Measurements from ENCODE around the gene SERPINE2. TPM values are rescaled to one million over a fixed set of nuclear protein-coding genes. Genes with fewer than 3 reads are reported as not detected.

SERPINE2 gene
- total RNA-seq, 1 experiment from 2014 or later: 93.3 TPM

DNA sequence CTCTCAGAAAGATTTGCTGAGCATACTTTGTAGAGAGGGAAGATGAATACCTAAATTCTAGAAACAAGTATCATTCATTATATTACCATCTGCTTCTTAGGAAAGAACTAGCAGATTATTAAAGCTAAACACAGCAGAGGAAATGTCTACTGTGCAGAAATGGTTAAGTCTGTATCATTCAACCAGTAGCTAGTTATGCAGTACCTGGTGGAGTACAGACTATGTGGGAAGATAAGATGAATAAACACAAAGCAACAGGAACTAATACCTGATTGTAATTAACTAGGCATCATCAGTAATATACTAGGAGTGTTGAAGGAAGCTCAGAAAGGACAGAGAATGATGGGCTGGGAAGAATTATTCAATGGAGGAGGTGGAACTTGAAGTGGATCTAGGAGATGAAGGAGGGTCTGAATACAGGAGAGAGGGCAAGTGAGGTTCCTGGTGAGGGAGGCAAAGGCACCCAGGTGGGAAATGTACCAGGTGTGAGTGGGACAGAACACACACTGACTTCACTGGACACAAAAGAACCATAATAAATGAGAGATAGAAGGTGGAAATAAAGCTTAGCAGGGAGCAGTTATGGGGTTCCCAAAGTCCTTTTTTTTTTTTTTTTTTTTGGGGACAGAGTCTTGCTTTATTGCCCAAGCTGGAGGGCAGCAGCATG, 103.5 kb downstream of the SERPINE2 start:
- Histone ChIP-seq H3K9me3 (ENCODE audit: control insufficient read depth in 1 of 2, insufficient read depth in 1 of 2, low read depth in 1 of 2, low read length in 2 of 2) (no peaks in the 10 kb centered on the region), H2AFZ (ENCODE audit: low read depth, low read length, poor library complexity, severe bottlenecking) (no peak overlapping the region), H3K4me1 (ENCODE audit: control insufficient read depth in 1 of 2, insufficient read depth in 2 of 2, low read length in 2 of 2) (peaks cover 21 to 51% of the 10 kb centered on the region in 2 experiments), H3K9ac (ENCODE audit: low read length) (no peak overlapping the region), H4K20me1 (ENCODE audit: insufficient read depth) (no peaks in the 10 kb centered on the region; the same call in 1 of the 2 replicates), H3K4me3 (replicated peaks in 1 of 2; ENCODE audit: low read depth in 1 of 2, low read length in 2 of 2) (no peak overlapping the region), H3K4me2 (ENCODE audit: low read length) (peak overlapping the region; percentile 64), H3K9me2 (ENCODE audit: insufficient read depth) (no peaks in the 10 kb centered on the region), H3K27me3 (ENCODE audit: insufficient read depth, low read length) (no peaks in the 10 kb centered on the region), H3K27ac (ENCODE audit: low read depth, low read length) (no peak overlapping the region), H3K79me2 (ENCODE audit: insufficient read depth, low read length) (peaks cover 90% of the 10 kb centered on the region), H3K36me3 (ENCODE audit: control insufficient read depth in 1 of 2, insufficient read depth in 2 of 2, low read length in 2 of 2) (no peaks in the 10 kb centered on the region)
- TF ChIP-seq TCF7L2 (IDR thresholded peaks at IDR 0.05; ENCODE audit: borderline replicate concordance, extremely low read depth, insufficient read depth, insufficient read length) (no peak), ZNF274 (IDR thresholded peaks at IDR 0.05; ENCODE audit: low read depth, low read length) (no peak), SIN3A (IDR thresholded peaks at IDR 0.05; ENCODE audit: low read depth) (no peak), EZH2phosphoT487 (IDR thresholded peaks at IDR 0.05; ENCODE audit: borderline replicate concordance) (no peak), REST (IDR thresholded peaks at IDR 0.05; ENCODE audit: low read depth) (no peak), ZFX (IDR thresholded peaks at IDR 0.05) (no peak), CBX3 (IDR thresholded peaks at IDR 0.05; ENCODE audit: low read depth) (no peak), CEBPB (IDR thresholded peaks at IDR 0.05; ENCODE audit: low read depth) (no peak), SP1 (IDR thresholded peaks at IDR 0.05; ENCODE audit: low read depth) (no peak), RAD21 (IDR thresholded peaks at IDR 0.05; ENCODE audit: low read depth) (no peak), SRF (IDR thresholded peaks at IDR 0.05; ENCODE audit: low read depth) (no peak), YY1 (IDR thresholded peaks at IDR 0.05; ENCODE audit: extremely low read depth, insufficient replicate concordance, low read depth, low read length) (no peak), ELF1 (IDR thresholded peaks at IDR 0.05; ENCODE audit: borderline replicate concordance, low read depth) (no peak), POLR2A (IDR thresholded peaks at IDR 0.05; ENCODE audit: borderline replicate concordance, extremely low read depth, insufficient read depth, insufficient read length) (no peak), FOSL1 (IDR thresholded peaks at IDR 0.05; ENCODE audit: low read depth) (no peak), ZBTB33 (IDR thresholded peaks at IDR 0.05; ENCODE audit: extremely low read depth, insufficient replicate concordance, low read length) (no peak), EGR1 (IDR thresholded peaks at IDR 0.05; ENCODE audit: low read depth) (no peak)
- TF ChIP-seq, protein P1, sequence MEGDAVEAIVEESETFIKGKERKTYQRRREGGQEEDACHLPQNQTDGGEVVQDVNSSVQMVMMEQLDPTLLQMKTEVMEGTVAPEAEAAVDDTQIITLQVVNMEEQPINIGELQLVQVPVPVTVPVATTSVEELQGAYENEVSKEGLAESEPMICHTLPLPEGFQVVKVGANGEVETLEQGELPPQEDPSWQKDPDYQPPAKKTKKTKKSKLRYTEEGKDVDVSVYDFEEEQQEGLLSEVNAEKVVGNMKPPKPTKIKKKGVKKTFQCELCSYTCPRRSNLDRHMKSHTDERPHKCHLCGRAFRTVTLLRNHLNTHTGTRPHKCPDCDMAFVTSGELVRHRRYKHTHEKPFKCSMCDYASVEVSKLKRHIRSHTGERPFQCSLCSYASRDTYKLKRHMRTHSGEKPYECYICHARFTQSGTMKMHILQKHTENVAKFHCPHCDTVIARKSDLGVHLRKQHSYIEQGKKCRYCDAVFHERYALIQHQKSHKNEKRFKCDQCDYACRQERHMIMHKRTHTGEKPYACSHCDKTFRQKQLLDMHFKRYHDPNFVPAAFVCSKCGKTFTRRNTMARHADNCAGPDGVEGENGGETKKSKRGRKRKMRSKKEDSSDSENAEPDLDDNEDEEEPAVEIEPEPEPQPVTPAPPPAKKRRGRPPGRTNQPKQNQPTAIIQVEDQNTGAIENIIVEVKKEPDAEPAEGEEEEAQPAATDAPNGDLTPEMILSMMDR (IDR thresholded peaks at IDR 0.05 in 2 of 3, conservative IDR thresholded peaks at IDR 0.05 in 1 of 3; ENCODE audit: borderline replicate concordance in 1 of 3, insufficient read depth in 1 of 3, low read depth in 2 of 3, low read length in 2 of 3): no peak
- TF ChIP-seq, protein P2, sequence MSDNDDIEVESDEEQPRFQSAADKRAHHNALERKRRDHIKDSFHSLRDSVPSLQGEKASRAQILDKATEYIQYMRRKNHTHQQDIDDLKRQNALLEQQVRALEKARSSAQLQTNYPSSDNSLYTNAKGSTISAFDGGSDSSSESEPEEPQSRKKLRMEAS (IDR thresholded peaks at IDR 0.05): no peak
- TF ChIP-seq, protein P3, sequence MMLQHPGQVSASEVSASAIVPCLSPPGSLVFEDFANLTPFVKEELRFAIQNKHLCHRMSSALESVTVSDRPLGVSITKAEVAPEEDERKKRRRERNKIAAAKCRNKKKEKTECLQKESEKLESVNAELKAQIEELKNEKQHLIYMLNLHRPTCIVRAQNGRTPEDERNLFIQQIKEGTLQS (IDR thresholded peaks at IDR 0.05): no peak
- CTCF ChIA-PET: no interaction called here
- RAD21 ChIA-PET (ENCODE audit: low non-redundant PET in 1 of 2, low total read pairs in 2 of 2, uncharacterized antibody in 2 of 2, unreplicated experiment in 2 of 2): no interaction called here
- intact Hi-C loops (cut with micrococcal nuclease): no loop called here
- BruUV-seq (replicated peaks): no TSS peak
- ATAC-seq: no peak
- no peak for DNase-seq (ENCODE audit: low read depth, low spot score)
- POLR2A ChIA-PET: no interaction called here

Data from HCT116 (cell line).